ENCODE measurements around the gene SRSF11.

SRSF11 gene

DNA sequence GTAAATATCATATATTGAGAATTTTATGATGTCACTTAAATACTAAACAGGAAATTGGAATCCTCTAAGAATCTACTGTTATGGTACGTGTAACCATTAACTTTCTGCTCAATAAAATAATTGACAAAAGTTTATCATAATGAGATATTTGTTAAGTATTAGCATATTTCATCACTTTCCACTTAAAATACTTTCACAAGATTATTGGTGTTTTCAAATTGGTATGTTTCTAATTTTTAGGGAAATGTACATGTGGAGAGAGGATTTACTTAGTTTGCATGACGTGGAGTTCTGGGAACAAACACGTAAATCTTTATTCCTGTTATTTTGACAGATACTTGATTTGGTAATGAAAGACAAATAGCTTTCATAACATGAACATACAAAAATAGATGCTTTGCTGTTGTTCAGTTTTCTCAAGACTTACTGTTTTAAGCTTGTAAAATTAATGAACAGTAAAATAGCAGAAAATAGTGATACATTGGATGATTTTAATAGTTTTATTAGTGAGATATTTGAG lies 1.6 kb downstream of the SRSF11 start:
- DNase-seq: no peak

DNA sequence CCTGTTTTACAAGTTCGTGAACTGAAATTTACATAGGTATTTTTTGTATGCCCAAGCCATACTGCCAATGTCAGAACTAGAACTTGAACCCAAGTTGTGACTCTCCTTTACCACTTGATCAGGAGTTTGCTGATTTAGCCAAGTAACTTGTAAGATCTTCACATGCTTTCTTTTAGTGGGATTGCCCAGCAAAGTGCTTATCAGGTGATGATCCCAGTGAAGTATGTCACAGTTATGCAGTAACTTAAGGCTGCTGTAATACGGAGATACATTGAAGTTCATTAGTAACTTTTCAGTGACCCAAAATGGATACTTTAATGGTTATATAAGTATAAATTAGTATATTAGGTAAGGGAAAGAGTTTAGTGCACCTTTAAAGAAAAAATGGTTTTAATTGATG lies 3.8 kb downstream of the SRSF11 start:
- no peak for DNase-seq

DNA sequence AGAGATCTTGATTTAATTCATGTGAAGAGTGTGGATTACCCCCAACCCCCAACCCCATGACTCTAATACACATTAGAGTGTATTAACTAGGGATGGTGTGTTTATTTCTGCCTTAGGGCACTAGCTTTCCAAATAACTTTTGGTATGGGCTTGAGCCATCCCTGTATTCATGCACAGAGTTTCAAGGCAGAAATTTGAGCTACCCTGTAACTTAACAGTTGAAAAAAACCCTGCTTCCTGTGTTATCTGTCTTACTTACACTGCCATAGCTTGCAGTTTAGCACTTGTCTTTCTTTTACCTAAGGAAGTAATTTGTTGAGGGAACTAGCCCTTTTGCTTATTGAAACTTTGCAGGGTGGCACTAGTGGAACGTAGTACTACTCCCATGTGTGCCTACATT lies 6.3 kb downstream of the SRSF11 start:
- DNase-seq: no peak

DNA sequence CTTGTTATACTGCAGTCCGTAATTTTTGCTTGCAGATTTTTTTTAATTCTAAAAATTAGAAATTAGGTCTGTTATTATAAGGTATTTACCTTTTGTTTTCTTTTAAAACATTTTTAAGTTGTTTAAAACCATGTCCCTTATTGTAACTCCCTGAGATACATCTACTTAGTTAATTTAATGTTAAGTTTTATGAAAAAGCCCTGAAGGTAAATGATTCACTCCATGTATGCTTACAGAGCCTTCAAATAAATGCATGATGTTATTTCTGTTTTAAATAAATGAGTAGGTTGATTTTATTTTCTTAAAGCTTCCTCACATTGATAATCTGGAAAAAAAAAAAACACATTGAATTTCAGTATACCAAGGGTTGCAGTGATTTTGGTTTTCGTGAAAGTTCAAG lies 7.5 kb downstream of the SRSF11 start:
- no peak for DNase-seq

DNA sequence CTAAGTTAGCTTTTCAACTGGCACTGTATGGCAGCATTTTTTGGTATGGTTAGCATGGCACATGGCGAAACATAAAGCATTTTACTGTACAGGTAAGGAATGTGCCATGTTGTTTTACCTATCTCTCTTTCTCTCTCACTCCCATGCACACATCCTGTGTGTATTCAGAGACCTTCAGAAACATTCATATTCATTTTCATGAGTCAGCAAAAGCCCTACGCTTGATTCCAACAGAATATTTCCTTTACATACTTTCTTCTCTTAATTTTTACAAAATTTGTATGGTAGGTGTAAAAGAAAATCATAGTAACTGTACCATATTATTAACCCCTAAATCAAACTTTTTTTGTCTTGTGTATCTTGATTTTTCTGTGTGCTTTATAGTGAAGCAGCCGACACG lies 10.3 kb downstream of the SRSF11 start:
- no peak for DNase-seq

DNA sequence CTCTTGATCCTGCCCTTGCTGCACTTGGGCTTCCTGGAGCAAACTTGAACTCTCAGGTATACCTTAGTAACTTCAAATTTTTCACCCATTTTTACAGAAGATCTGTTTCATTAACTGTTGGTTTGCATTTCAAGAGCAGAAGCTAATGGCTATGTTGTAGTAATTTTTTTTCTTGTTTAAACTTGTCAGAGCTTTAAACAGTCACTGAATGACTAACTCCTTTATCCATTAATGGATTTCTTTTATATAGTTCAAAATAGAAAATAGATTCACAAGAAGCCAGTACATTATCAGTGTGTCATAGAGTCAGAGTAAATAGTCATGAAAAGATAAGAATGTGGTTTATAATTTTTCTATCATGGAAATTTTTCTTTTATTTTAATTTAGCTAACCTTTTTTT lies 13.6 kb downstream of the SRSF11 start:
- no peak for DNase-seq

DNA sequence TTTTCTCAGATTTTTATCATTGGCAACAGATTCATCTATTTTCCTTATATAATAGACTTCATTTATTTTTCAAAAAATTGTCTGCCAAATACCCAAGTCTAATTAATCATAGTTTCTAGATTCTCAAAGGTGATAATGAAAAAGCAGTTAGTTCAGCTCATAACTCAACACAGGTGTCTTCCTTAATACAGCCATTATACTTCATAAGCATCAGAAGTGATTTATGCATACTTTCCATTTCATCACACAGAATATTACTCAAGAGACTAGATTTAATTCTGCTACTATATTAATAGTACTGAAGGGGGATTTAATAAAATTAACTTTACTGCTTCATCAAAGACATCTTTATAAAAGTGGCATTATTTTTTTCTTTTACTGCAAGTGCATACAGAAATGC lies 18.8 kb downstream of the SRSF11 start:
- no peak for DNase-seq

DNA sequence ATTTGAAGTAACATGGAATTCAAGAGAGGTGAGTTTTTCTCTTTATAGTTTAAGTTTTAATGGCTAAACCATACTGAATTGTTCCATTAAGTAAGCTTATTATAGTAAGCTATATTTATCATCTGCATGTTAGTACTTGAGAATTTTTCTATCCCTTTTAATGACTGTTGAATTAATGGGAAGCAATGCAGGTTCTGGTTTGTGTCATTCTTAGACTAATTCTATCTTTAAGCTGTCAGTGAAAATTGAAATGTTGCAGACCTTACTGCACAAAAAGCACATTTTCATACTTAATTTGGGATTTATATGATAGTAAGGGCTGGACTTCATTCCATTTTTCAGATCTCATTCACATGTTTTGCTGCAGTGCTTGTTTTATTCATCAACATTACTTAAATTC lies 25.9 kb downstream of the SRSF11 start:
- DNase-seq: no peak

DNA sequence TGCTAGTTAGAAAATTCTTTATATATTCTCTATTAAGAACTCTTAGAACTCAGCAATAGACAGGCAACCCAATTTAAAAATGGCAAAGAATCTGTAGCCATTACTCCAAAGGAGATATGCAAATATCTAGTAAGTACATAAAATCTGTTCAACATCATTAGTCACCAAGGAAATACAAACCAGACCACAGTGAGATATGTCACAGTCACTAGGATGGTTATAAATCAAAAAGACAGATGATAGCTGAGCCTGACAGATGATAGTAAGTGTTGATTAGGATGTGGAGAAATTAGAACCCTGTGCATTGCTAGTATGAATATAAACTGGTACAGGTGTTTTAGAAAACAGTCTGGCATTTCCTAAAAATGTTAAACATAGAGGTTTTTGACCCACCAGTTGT lies 26.6 kb downstream of the SRSF11 start:
- no peak for DNase-seq

DNA sequence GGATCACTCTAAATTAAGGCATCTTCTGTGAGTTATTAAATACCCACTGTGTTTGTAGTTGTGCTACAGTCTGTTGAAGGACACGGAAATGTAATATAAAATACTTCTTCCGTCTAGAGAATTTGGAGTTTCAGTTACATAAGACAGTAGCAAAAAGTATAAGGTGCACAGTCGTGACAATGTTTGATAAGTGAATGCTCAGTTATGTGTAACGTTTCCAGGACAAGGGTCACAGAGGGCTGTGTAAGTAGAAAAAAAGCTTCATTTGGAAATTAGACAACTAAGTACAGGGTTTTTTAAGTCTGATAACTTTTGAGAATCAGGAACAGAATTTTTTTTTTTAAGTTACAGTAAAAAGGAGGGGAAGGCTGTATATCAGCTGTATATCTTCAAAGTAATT lies 27.5 kb downstream of the SRSF11 start:
- DNase-seq: no peak

DNA sequence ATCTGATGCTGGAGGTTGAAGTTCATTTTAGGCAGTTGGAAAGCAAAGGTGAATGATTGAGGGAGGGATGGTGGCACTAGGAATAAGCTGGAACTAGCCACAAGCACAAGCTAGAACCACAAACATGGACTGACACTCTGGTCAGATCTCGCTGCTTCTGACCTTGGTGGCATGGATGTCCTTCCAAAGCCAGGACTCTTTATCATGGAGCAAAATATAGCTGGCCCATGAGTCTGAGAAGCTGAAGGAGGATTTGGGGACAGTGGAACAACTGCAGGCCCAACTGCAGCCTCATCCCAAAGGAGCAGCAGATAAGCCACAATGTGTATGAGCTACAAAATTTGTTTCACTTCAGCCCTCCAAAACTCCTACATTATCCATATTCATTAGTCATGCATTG lies 35.5 kb downstream of the SRSF11 start:
- DNase-seq: no peak

DNA sequence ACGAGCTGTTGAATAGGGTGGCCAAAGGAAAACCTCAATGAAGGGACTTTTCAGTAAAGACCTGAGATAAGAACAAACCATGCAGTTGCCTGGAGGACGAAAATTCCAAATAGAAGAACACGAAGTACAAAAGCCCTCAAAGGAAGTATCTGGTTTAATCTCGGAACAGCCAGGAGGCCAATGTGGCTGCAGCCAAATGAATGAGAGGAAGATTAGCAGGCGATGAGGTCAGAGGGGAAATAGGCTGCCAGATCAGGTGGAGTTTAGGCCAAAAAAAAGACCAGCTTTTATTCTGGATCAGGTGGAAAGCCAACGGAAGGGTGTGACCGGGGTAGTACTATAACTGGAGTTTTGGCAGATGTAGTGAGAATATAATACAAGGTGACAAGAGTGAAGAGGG lies 43.7 kb downstream of the SRSF11 start:
- no peak for DNase-seq

DNA sequence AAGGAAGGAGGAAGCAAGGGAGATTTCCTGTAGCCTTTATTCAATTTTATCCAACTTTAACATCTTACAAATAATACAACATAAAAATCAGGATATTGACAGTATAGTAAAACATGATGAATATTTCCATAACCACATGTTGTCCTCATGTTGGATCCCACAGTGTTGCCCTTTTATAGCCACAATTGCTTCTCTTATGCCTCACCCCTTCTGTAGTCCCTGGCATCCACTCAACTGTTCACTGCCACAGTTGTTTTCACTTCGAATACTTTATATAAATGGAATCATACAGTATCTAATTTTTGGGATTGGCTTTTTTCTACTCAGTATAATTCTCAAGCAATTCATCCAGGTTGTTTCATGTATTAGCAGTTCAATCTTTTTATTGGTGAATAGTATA lies 44.8 kb downstream of the SRSF11 start:
- no peak for DNase-seq

DNA sequence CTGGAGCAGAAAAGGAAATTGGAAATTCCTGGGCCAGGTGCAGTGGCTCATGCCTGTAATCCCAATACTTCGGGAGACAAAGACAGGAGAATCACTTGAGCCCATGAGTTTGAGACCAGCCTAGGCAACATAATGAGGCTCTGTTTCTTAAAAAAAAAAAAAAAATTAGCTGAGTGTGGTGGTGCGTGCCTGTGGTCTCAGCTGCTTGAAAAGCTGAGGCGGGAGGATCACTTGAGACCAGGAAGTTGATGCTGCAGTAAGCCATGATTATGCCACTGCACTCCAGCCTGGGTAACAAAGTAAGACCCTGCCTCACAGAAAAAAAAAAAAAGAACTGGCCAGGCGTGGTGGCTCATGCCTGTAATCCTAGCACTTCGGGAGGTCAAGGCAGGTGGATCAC lies 56.7 kb downstream of the SRSF11 start:
- no peak for DNase-seq

DNA sequence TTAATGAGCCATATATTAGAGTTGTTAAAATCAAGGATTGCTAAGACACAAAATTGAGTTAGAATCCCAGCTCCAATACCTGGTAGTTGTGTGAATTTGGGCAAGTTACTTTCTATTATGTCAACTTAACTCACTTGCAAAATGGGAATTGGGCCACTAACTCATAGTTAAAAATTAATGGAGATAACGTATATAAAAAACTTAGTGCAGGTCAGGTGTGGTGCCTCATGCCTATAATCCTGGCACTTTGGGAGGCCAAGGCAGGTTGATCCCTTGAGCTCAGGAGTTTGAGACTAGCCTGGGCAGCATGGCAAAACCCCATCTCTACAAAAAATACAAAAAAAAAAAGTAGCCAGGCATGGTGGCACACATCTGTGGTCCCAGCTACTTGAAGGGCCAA lies 57.5 kb downstream of the SRSF11 start:
- DNase-seq: no peak

DNA sequence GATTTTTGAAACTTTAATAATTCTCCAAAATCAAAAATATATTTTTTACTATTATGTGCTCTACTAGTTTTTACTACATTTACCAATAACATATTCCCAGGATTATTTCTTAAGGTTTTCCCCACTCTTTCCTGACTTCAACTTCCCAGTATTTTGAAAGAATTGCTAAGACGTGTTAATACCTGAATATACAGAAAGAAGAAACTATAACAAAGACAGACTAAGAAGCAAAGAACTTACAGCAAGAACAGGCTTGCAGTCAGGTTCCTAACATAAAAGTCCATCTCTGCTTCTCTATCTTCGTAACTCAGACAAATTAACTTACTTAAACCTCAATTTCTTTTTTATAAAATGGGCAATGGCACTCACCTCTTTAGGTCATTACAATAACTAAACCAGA lies 63.2 kb downstream of the SRSF11 start:
- no peak for DNase-seq

DNA sequence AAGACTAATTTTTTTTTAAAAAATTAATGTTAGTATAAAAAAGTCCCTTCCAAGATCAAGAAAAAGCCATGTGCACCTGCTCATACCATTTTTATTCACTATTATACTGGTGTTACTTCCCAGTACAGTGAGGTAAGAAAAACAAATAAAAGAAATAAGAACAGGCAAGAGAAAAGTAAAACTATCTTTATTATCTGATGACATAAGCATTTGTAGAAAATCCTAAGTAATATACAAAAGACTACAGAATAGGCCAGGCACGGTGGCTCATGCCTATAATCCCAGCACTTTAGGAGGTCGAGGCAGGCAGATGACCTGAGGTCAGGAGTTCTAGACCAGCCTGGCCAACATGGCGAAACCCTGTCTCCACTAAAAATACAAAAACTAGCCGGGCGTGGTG lies 65.3 kb downstream of the SRSF11 start:
- no peak for DNase-seq

DNA sequence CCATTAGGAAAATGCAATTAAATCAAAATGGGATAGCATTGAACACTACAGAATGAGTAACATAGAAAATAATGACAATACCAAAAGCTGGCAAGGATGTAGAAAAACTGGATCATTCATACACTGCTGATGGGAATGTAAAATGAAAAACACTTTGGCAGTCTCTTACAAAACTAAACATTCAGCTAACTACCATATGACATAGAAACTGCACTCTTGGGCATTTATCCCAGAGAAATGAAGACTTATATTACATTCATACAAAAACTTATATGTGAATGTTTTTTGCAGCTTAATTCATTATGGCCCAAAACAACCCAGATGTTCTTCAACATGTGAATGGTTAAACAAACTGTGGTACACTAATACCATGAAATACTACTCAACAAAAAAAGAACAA lies 67.0 kb downstream of the SRSF11 start:
- no peak for DNase-seq

DNA sequence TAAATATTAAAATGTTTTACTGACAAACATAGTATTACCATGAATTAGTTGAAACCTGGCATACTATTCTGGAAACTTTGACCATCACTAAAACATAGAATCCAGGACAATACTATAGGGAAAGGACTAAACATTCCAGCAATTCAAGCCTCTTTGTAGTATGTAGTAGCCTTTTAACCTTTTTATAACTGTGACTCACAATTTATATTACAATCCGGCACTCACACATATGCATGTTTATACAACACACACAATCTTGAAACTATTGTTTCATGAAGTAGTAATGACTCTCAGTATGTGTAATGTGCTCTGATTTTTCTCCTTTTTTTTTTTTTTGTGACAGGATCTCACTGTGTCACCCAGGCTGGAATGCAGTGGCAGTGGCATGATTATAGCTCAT lies 69.0 kb downstream of the SRSF11 start:
- no peak for DNase-seq

DNA sequence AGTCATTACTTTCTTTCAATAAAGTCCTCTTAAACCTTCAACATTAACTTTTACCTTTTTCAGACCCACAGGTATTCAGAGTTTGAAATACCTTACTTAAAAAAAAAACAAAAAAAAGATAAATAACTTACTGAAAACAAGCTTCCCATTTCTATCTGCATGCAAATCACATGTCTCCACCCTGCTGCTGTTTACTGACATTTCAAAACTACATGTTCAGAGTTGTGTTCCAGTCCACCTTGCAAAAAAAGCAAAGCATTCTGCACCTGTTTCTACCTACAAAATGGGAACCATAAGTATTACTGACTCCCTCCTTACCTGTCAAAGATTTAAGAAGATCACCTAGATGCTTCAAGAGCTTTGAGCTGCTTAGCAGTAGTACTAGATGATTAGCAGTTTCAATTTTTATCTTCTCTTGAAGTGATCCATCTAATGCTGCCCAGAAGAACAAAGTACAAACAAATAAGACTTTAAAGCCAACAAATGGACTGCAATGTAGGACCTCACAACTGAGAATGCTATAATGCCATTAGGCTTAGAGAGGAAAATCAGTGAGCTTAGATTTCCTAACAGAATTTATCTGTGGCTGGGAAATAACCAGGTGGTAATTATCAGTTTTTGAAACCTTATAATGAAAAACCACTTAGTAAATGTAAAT lies 72.1 kb downstream of the SRSF11 start:
- no peak for DNase-seq

DNA sequence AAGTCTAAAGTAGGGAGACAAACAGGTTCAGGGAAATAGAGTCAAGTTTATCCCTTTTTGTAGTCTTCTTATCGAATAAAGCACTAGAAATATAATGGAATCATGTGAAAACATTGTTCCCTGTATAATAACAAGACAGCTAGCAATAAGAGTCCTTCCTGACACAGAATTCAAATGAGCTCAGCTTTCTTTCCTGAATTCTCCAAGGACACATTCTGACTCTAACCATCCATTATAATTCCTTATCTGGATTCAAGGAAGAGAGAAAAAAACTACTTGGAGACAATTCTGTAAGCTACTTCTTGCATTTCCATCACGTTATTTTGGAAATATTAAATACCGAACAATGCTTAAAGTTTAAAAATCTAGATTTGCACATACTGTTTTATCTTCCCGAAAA lies 74.6 kb downstream of the SRSF11 start:
- DNase-seq: no peak

DNA sequence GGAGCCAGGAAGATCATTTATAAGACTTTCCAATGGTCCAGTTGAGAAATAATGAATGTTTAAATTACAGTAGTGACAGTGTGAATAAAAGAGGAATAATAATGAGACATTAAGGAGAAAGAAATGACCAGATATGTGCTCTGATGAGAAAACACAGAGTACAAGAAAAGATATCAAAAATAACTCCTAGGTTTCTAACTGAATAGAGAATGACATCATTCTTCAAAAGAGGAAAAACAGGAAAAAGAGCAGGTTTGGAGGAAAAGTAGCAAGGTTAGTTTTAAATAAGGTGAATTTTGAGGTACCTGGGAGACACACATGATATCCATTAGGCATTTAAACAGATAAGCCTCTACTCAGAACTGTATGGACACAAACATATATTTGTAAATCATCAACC lies 78.3 kb downstream of the SRSF11 start:
- no peak for DNase-seq
